NT2/D1 (cell line): Measurements from ENCODE around the gene CACNA2D2.

Source experiments
- SUZ12 ChIP-seq: IDR thresholded peaks from 2 replicates; pipeline ENCODE4 v1.6.1; 2011; ENCODE audit not compliant: insufficient read length, insufficient read depth; ENCODE audit errors: extremely low read depth
- YY1 ChIP-seq: IDR thresholded peaks from 2 replicates; pipeline ENCODE4 v1.6.1; 2011; ENCODE audit not compliant: insufficient read length, insufficient read depth
- ZNF274 ChIP-seq: IDR thresholded peaks from 2 replicates; pipeline ENCODE4 v1.6.1; 2011; ENCODE audit warnings: mild to moderate bottlenecking, low read depth, low read length

DNA sequence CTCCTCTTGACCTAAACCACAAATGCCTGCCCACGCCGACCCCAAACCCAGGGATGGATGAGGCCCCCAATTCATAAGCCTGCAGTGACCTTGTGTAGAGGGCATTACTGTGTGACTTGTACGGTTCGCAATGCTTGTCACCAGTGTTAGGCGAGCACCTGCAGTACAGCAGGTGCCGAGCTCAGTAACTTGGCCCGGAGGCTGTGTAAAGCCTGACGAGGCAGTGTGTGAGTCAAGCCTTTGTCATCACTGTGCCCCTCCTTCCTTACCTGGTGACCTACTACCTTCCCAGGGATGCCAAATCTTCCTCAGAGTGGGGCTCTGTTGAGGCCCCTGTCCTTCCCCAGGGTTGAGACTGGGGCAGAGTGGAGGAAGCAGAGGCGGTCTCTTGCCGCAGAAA, 106.9 kb downstream of the CACNA2D2 start:
- TF ChIP-seq YY1 (no peak), ZNF274 (no peak), SUZ12 (no peak)
